Astrocyte of the spinal cord (primary cell): ENCODE results near the gene VPS39.

Experiments used
- DNase-seq: peaks from one replicate; pipeline ENCODE4 v3.0.0; 2011; ENCODE audit warnings: low read depth, low spot score
- H3K4me3 ChIP-seq: 2 replicates; pipeline ENCODE4 v1.5.1; 2011; ENCODE audit warnings: low read depth, mild to moderate bottlenecking, low read length, moderate library complexity
- CTCF ChIP-seq: IDR thresholded peaks from 2 replicates; pipeline ENCODE4 v1.5.1; 2012; ENCODE audit warnings: low read depth, mild to moderate bottlenecking, low read length, inconsistent platforms
- in situ Hi-C: cut with HindIII; loops from 2 replicates; pipeline ENCODE4 v1.10.0; 2017; ENCODE audit warnings: low sequenced_read_pairs

Gene VPS39

GRCh38 chr15:42154212-42154941 is 53.7 kb downstream of the VPS39 start:
- no peak for TF ChIP-seq CTCF
- in situ Hi-C loops: no loop called here
- H3K4me3 ChIP-seq: no peak overlapping the region
- DNase-seq: no peak

GRCh38 chr15:42153874-42154211 is 54.3 kb downstream of the VPS39 start:
- TF ChIP-seq CTCF: no peak
- no peak overlapping the region for H3K4me3 ChIP-seq
- no peak for DNase-seq
- in situ Hi-C loops: no loop called here

GRCh38 chr15:42152921-42153698 is 55.0 kb downstream of the VPS39 start:
- DNase-seq: no peak
- no peak overlapping the region for H3K4me3 ChIP-seq
- in situ Hi-C loops: no loop called here
- no peak for TF ChIP-seq CTCF

GRCh38 chr15:42152196-42152920 is 55.7 kb downstream of the VPS39 start:
- in situ Hi-C loops: no loop called here
- H3K4me3 ChIP-seq: no peak overlapping the region
- no peak for TF ChIP-seq CTCF
- DNase-seq: no peak

GRCh38 chr15:42151736-42152135 is 56.4 kb downstream of the VPS39 start:
- DNase-seq: no peak
- no peak overlapping the region for H3K4me3 ChIP-seq
- TF ChIP-seq CTCF: no peak
- in situ Hi-C loops: no loop called here

- H3K4me3 ChIP-seq: no peak overlapping the region
- in situ Hi-C loops: no loop called here
- no peak for DNase-seq
- no peak for TF ChIP-seq CTCF
These were observed 57.0 kb downstream of the VPS39 start for GRCh38 chr15:42151141-42151561.
